Measurements from ENCODE around the gene PHGDH.

The PHGDH gene

DNA sequence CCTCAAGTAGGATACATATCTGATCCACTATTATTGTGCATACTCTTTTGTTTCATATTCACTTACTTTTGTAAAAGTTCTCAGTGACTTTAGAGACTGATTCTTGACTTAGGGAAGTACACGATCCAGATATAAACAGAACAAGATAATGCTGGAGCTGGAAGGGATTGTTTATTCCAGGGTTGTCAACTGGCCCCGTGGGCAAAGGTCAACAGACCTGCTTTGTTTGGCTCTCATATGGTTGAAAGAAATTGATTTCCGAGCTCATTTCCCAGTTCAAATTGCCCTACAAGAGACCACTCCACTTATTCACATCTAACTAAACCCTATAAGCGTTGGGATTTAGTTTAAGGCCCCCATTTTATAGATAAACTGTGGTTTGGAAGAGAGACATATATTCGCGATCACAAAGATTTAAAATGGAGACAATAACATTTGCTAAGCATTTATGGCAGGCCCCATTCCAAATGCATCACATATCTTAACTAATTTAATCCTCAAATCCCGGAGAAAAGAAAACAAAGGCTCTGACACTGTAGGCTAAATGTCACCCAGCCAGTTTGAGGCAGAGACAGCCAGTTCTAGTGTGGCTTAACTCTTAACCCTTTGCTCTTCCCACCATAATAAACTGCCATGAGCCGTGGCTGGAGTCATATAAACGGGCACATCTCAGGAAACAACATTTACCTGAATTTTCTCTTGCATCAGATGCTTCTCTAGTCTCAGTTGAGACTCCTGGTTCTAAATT, 78.9 kb downstream of the PHGDH start:
- DNase-seq (ENCODE audit: low read depth in 2 of 2) = no peak

DNA sequence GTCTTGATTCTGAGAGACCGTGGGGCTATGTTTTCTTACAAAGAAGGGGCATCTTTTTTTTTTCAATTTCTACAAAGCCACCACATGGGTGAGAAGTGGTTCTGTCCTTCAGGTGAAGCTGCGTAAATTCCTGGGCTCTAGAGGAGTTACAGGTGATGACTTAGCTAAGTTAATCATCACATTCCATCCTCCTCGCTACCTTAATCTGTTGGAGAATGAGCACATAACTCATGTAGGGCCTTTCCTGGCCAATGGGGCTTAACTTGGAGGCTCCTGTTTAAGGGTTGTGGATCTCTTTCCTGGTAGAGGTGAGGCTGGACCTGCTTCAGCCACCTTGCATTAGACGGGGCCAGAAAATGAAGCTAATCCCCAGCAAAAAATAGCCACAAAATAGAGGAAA, 79.6 kb downstream of the PHGDH start:
- no peak for DNase-seq (ENCODE audit: low read depth in 2 of 2)

Data from stimulated activated CD4-positive, alpha-beta T cell treated with anti-CD3 and anti-CD28 coated beads, Interleukin-4, amount 100 ng/mL, for 48 hours (primary cell).